ENCODE results near the gene ASAP2.
"Not testable (repeated sequence)": the region's sequence is repeated elsewhere in the genome, so short reads cannot be mapped to it uniquely, and the experiment has no call there.

The ASAP2 gene

DNA sequence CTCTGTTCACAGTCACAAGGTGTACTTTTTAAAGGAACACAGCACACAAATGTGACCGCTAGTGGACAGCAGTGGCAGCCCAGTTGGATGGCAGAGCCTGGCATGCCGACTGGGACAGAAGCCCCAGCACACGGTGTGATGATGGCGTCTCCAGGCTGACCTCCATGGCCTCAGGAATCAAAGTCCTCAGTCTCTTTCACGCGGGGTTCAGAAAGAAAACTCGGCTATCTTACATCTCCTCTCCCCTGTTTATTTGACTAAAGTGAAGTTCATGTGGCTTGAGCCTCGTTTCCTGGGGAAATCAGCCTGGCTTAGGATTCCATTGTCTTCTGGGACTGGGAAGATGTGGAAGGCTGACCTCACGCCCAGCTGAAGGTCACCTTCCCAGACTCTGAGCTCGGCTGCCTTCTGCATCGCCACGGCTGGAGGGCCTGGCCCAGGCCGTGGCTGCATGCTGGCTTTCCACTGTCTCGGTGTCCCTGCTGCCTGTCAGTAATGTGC is 56.1 kb downstream of the ASAP2 start:
- Histone ChIP-seq H3K36me3 (ENCODE audit: control insufficient read depth, insufficient read depth, low read length) (no peaks in the 10 kb centered on the region), H3K4me3 (ENCODE audit: insufficient read depth, low read depth, low read length) (no peak overlapping the region), H3K4me1 (ENCODE audit: control insufficient read depth, insufficient read depth, low read length) (peaks cover 14% of the 10 kb centered on the region), H3K27ac (ENCODE audit: insufficient read depth, low read depth, low read length, poor library complexity, severe bottlenecking) (no peak overlapping the region), H3K27me3 (ENCODE audit: control insufficient read depth, insufficient read depth, low read length, poor library complexity, severe bottlenecking) (no peaks in the 10 kb centered on the region), H3K9me3 (ENCODE audit: control insufficient read depth, low read length) (no peaks in the 10 kb centered on the region)
- WGBS, 2 experiments, result 78 to 84% methylated on average over 14 of the region's 14 CpGs

DNA sequence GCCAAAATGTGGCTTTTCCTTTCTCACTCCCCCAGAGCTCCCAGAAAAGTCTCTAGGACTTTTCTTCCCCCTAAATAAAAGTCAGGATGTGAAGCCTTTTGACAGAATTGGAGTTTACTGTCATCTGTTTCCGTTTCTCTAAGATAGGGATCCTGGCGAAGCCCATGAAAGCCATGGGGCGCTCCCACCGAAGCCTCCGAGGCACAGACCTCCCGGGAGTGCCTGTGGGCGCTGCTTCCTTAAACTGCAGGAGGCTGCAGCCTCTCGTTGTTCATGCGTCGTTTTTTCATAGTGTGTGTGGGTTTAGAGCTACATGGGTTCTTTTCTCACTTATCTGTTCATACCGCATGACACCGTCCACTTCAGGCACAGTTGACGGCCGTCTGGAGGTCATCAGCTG is 56.8 kb downstream of the ASAP2 start:
- Histone ChIP-seq H3K36me3 (ENCODE audit: control insufficient read depth, insufficient read depth, low read length) (no peaks in the 10 kb centered on the region), H3K9me3 (ENCODE audit: control insufficient read depth, low read length) (no peaks in the 10 kb centered on the region), H3K27ac (ENCODE audit: insufficient read depth, low read depth, low read length, poor library complexity, severe bottlenecking) (no peak overlapping the region), H3K4me3 (ENCODE audit: insufficient read depth, low read depth, low read length) (no peak overlapping the region), H3K4me1 (ENCODE audit: control insufficient read depth, insufficient read depth, low read length) (peaks cover 16% of the 10 kb centered on the region), H3K27me3 (ENCODE audit: control insufficient read depth, insufficient read depth, low read length, poor library complexity, severe bottlenecking) (no peaks in the 10 kb centered on the region)
- 90 to 92% methylated on average over 14 of the region's 14 CpGs for WGBS, 2 experiments

DNA sequence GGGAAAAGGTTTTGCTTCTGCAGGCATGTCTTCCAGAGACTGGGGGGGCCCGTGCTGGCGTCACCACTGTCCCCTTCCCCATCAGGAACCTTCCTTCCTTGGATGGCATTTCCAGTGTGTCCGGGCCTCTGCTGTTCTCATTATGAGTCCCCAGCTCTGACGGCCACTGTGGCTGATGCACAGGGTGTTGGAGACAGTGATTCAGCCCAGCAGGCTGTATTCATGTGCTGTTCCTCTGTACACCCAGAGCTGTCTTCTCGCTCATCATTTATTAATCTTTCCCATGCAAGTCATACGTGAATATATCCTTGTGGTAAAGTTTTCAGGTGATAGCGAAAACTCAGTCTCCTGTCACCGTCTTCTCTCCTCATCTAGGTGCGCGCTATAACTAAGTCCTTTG is 57.7 kb downstream of the ASAP2 start:
- no peak overlapping the region for H3K27ac ChIP-seq (ENCODE audit: insufficient read depth, low read depth, low read length, poor library complexity, severe bottlenecking)
- 83 to 85% methylated on average over 10 of the region's 10 CpGs for WGBS, 2 experiments
- H3K4me1 ChIP-seq (ENCODE audit: control insufficient read depth, insufficient read depth, low read length), result peaks cover 13% of the 10 kb centered on the region

DNA sequence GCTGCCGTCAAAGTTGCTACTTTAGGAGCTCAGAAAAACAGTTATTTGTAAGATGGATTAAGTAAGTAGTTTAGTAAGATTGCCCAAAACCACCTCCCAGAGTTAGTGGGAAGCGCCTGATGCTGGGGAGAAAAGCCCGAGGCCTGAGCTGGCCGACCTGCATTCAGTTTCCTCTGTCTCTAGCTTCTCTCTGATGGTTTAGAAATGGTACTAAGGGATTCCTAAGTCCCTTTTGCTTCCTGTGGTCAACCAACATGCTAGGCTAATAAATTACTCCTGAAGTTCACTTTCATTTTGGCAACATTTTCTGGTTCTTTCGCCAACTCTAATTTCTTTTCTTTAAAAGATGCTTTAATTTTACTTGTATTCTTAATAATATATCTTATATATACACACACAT is 60.1 kb downstream of the ASAP2 start:
- Histone ChIP-seq H3K4me1 (ENCODE audit: control insufficient read depth, insufficient read depth, low read length) (peaks cover 22% of the 10 kb centered on the region), H3K27me3 (ENCODE audit: control insufficient read depth, insufficient read depth, low read length, poor library complexity, severe bottlenecking) (no peaks in the 10 kb centered on the region), H3K27ac (ENCODE audit: insufficient read depth, low read depth, low read length, poor library complexity, severe bottlenecking) (no peak overlapping the region), H3K36me3 (ENCODE audit: control insufficient read depth, insufficient read depth, low read length) (no peaks in the 10 kb centered on the region), H3K4me3 (ENCODE audit: insufficient read depth, low read depth, low read length) (no peak overlapping the region), H3K9me3 (ENCODE audit: control insufficient read depth, low read length) (no peaks in the 10 kb centered on the region)
- 93 to 95% methylated on average over 4 to 5 of the region's 5 CpGs for WGBS, 2 experiments

More for the DNA sequence above, 57.7 kb downstream of the ASAP2 start:
- H3K36me3 ChIP-seq (ENCODE audit: control insufficient read depth, insufficient read depth, low read length), result no peaks in the 10 kb centered on the region
- H3K4me3 ChIP-seq (ENCODE audit: insufficient read depth, low read depth, low read length), result no peak overlapping the region
- no peaks in the 10 kb centered on the region for H3K27me3 ChIP-seq (ENCODE audit: control insufficient read depth, insufficient read depth, low read length, poor library complexity, severe bottlenecking)
- no peaks in the 10 kb centered on the region for H3K9me3 ChIP-seq (ENCODE audit: control insufficient read depth, low read length)

DNA sequence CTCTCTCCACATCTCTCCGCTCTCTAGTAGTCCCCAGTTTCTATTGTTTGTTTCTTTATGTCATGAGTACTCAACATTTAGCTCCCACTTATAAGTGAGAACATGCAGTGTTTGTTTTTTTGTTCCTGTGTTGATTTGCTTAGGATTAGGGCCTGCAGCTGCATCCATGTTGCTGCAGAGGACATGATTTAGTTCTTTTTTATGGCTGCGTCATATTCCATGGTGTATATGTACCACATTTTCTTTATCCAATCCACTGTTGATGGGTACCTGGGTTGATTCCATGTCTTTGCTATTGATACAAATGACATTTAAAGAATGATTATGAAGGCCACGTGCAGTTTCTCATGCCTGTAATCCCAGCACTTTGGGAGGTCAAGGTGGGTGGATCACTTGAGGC is 60.7 kb downstream of the ASAP2 start:
- H3K36me3 ChIP-seq (ENCODE audit: control insufficient read depth, insufficient read depth, low read length); H3K4me3 ChIP-seq (ENCODE audit: insufficient read depth, low read depth, low read length); H3K27me3 ChIP-seq (ENCODE audit: control insufficient read depth, insufficient read depth, low read length, poor library complexity, severe bottlenecking); H3K9me3 ChIP-seq (ENCODE audit: control insufficient read depth, low read length); H3K27ac ChIP-seq (ENCODE audit: insufficient read depth, low read depth, low read length, poor library complexity, severe bottlenecking): not testable (repeated sequence)
- peaks cover 22% of the 10 kb centered on the region for H3K4me1 ChIP-seq (ENCODE audit: control insufficient read depth, insufficient read depth, low read length)
- 98 to 100% methylated on average over 2 to 3 of the region's 3 CpGs for WGBS, 2 experiments

DNA sequence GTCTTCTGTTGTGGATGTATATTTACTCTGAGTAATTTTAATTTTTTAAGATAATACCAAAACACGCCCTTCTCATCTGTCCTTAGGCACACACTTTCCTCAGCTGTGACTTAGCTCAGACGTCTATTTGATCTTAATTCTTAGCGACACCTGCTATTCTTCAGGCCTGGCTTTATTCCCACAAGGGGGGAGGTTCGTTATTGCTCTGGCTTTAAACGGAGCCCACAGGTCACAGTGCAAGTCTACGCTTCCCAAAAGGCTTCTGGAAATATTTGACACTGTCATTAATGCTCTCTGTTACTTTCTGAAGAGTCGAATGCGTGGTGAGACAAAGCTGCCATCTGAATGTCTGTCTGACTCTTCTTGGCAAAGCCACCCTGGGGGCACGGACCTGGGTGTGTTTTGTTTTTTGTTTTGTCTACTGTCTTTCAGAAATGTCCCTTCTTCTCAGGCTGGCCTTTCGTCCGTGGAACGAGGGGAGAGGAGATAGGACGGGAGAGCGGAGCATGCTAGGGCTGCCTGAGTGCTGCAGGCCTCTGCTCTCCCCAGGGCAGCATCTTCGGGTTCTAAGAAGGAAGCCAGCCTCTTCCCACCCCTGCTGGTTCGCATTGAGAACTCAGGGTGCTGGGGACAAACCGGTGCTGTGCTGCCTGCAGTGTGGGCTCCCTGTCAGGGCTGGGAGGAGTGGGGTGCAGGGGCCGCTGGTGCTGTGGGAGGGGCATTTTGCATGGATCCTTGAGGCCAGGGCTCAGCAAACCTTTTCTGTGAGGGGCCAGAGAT is 61.9 kb downstream of the ASAP2 start:
- H3K36me3 ChIP-seq (ENCODE audit: control insufficient read depth, insufficient read depth, low read length), result no peaks in the 10 kb centered on the region

DNA sequence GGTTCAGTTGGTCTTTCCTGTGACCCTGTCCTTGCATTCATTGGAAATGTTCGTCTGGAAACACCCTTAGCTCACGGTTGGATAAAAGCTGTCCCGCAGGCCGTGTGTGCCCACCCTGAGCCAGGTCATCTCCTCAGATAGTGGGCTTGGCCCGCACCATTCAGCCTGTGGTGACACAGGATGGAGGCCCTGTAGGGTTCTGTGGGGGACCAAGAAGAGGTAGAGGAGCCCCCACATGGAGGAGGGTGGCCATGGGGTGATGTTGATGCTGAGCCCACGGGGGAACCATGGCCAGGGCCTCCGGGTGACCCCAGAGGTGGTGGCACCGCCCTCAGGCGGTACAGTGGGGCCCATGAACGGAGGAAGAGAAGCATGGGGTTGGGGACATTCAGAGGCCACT is 62.7 kb downstream of the ASAP2 start:
- H3K27me3 ChIP-seq (ENCODE audit: control insufficient read depth, insufficient read depth, low read length, poor library complexity, severe bottlenecking), result no peaks in the 10 kb centered on the region
- no peaks in the 10 kb centered on the region for H3K9me3 ChIP-seq (ENCODE audit: control insufficient read depth, low read length)
- H3K27ac ChIP-seq (ENCODE audit: insufficient read depth, low read depth, low read length, poor library complexity, severe bottlenecking), result no peak overlapping the region
- H3K4me3 ChIP-seq (ENCODE audit: insufficient read depth, low read depth, low read length), result no peak overlapping the region
- H3K4me1 ChIP-seq (ENCODE audit: control insufficient read depth, insufficient read depth, low read length), result peaks cover 18% of the 10 kb centered on the region
- 94 to 95% methylated on average over 10 of the region's 10 CpGs for WGBS, 2 experiments
- no peaks in the 10 kb centered on the region for H3K36me3 ChIP-seq (ENCODE audit: control insufficient read depth, insufficient read depth, low read length)

More for the DNA sequence above, 61.9 kb downstream of the ASAP2 start:
- Histone ChIP-seq H3K9me3 (ENCODE audit: control insufficient read depth, low read length) (no peaks in the 10 kb centered on the region), H3K4me1 (ENCODE audit: control insufficient read depth, insufficient read depth, low read length) (peaks cover 18% of the 10 kb centered on the region), H3K4me3 (ENCODE audit: insufficient read depth, low read depth, low read length) (no peak overlapping the region), H3K27me3 (ENCODE audit: control insufficient read depth, insufficient read depth, low read length, poor library complexity, severe bottlenecking) (no peaks in the 10 kb centered on the region), H3K27ac (ENCODE audit: insufficient read depth, low read depth, low read length, poor library complexity, severe bottlenecking) (no peak overlapping the region)
- 78% methylated on average over 18 of the region's 18 CpGs for WGBS, 2 experiments

DNA sequence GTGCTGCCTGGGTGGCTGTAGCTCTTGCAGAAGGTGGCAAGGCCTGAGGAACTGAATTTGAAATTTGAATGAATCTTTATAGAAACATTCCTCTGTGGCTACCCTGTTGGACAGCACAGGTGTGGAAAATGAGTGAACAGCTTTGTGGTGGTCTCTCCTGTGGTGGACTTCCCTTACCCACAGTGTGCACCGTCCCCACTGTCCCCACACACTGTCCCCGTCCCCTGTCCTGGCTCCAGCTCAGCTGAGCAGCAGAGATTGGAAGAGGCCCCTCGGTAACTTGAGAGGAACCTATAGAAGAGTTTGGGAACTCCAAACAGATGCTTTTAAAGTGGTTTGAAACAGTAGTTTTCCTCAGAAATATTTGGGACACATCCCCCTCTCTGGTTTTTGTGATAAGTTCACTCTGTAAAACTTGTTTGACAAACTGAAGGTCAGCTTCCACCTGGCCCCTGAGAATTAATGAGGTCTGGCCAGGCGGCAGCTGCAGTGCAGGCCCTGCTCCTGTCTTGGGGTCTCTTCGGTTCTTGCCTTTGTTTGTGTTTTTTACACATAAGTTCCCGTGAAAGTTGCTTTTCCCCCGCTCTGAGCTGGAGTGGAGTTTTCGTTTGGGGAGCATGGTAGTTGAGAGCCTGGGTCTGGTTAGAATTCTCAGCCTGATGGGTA is 63.2 kb downstream of the ASAP2 start:
- Histone ChIP-seq H3K27ac (ENCODE audit: insufficient read depth, low read depth, low read length, poor library complexity, severe bottlenecking) (no peak overlapping the region), H3K36me3 (ENCODE audit: control insufficient read depth, insufficient read depth, low read length) (no peaks in the 10 kb centered on the region), H3K4me3 (ENCODE audit: insufficient read depth, low read depth, low read length) (no peak overlapping the region), H3K27me3 (ENCODE audit: control insufficient read depth, insufficient read depth, low read length, poor library complexity, severe bottlenecking) (no peaks in the 10 kb centered on the region), H3K4me1 (ENCODE audit: control insufficient read depth, insufficient read depth, low read length) (peaks cover 18% of the 10 kb centered on the region), H3K9me3 (ENCODE audit: control insufficient read depth, low read length) (no peaks in the 10 kb centered on the region)
- 89 to 94% methylated on average over 8 of the region's 8 CpGs for WGBS, 2 experiments

DNA sequence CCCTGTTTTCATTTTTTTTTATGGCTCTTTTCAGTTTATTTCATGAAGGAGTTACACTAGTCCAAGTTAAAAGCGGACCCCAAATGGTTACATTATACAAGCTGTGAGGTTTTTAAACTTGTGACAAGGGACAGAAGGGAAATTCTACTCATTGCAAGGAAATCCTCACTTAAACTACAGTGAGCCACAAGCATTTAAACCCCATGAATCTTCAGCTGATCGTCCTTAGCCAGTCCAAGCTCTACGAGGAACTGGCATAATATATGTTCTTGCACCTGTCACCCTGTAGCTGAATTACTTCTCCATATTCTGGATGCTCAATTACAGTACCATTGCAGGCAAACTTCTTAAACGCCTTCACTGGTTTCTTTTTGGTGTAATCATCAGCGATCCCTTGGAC is 64.5 kb downstream of the ASAP2 start:
- 95 to 98% methylated on average over 5 of the region's 5 CpGs for WGBS, 2 experiments
- Histone ChIP-seq H3K9me3 (ENCODE audit: control insufficient read depth, low read length) (no peaks in the 10 kb centered on the region), H3K4me1 (ENCODE audit: control insufficient read depth, insufficient read depth, low read length) (peaks cover 18% of the 10 kb centered on the region), H3K27ac (ENCODE audit: insufficient read depth, low read depth, low read length, poor library complexity, severe bottlenecking) (no peak overlapping the region), H3K36me3 (ENCODE audit: control insufficient read depth, insufficient read depth, low read length) (no peaks in the 10 kb centered on the region), H3K27me3 (ENCODE audit: control insufficient read depth, insufficient read depth, low read length, poor library complexity, severe bottlenecking) (no peaks in the 10 kb centered on the region), H3K4me3 (ENCODE audit: insufficient read depth, low read depth, low read length) (no peak overlapping the region)

DNA sequence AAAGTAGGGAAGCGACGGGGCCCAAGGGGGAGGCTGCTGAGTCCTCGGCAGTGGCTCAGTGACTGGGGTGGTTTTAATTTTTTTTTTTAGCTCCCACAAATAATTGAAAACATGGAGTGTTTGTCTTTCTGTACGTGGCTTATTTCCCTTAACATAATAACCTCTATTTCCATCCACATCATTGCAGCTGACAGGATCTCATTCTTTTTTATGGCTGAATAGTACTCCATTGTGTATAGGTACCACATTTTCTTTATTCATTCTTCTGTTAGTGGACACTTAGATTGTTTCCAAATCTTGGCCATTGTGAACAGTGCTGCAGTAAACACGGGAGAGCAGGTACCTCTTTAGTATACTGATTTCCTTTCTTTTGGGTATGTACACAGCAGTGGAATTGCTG is 65.1 kb downstream of the ASAP2 start:
- H3K36me3 ChIP-seq (ENCODE audit: control insufficient read depth, insufficient read depth, low read length), result no peaks in the 10 kb centered on the region
- H3K4me1 ChIP-seq (ENCODE audit: control insufficient read depth, insufficient read depth, low read length), result peaks cover 18% of the 10 kb centered on the region
- H3K4me3 ChIP-seq (ENCODE audit: insufficient read depth, low read depth, low read length), result no peak overlapping the region
- 93 to 97% methylated on average over 4 to 5 of the region's 5 CpGs for WGBS, 2 experiments
- H3K27me3 ChIP-seq (ENCODE audit: control insufficient read depth, insufficient read depth, low read length, poor library complexity, severe bottlenecking), result no peaks in the 10 kb centered on the region
- no peaks in the 10 kb centered on the region for H3K9me3 ChIP-seq (ENCODE audit: control insufficient read depth, low read length)
- no peak overlapping the region for H3K27ac ChIP-seq (ENCODE audit: insufficient read depth, low read depth, low read length, poor library complexity, severe bottlenecking)
